Upper lobe of left lung (tissue), 6 donors: Measurements from ENCODE around the gene MICU2. TPM values are rescaled to one million over a fixed set of nuclear protein-coding genes. Genes with fewer than 3 reads are reported as not detected.

Experiments used
- ATAC-seq, 2 donors: fragments of 200-7000 bp; cut with Tn5 transposase; one replicate each; pipeline ENCODE4 v1.9.1; 2022; ENCODE audit warnings: mild to moderate bottlenecking in 2 of 2, moderate library complexity in 2 of 2; ENCODE audit not compliant: low FRiP score in 2 of 2
- DNase-seq, 2 donors: peaks; one replicate each; pipeline ENCODE4 v3.0.0-alpha.2; 2019 to 2020
- H3K27ac ChIP-seq, 4 donors: fragments of 200-600 bp; sonication (generic); one replicate each; pipeline ENCODE4 v1.5.1; 2016 to 2019
- H3K27me3 ChIP-seq, 4 donors: fragments of 200-600 bp; sonication (generic); one replicate each; pipeline ENCODE4 v1.5.1; 2017 to 2019
- H3K36me3 ChIP-seq, 4 donors: fragments of 200-600 bp; sonication (generic); one replicate each; pipeline ENCODE4 v1.5.1; 2016 to 2019
- H3K4me1 ChIP-seq, 4 donors: fragments of 200-600 bp; sonication (generic); one replicate each; pipeline ENCODE4 v1.5.1; 2018 to 2019
- H3K4me3 ChIP-seq, 4 donors: fragments of 200-600 bp; sonication (generic); one replicate each; pipeline ENCODE4 v1.5.1; 2017 to 2019; ENCODE audit warnings: mild to moderate bottlenecking in 2 of 4, moderate library complexity in 1 of 4
- H3K9me3 ChIP-seq, 4 donors: fragments of 200-600 bp; sonication (generic); one replicate each; pipeline ENCODE4 v1.5.1; 2018 to 2019
- EP300 ChIP-seq, 4 donors: sonication (generic); formaldehyde crosslinking; IDR thresholded peaks; one replicate each; pipeline ENCODE4 v1.5.1; 2017; ENCODE audit warnings: antibody characterized with exemption in 4 of 4, control low read depth in 2 of 4
- POLR2A ChIP-seq, 4 donors: fragments of 450-650 bp; IDR thresholded peaks; one replicate each; pipeline ENCODE4 v1.5.1; 2016 to 2017; ENCODE audit warnings: antibody characterized with exemption in 4 of 4, mild to moderate bottlenecking in 2 of 4
- POLR2AphosphoS5 ChIP-seq, 2 donors: sonication (generic); formaldehyde crosslinking; IDR thresholded peaks; one replicate each; pipeline ENCODE4 v1.5.1; 2017; ENCODE audit warnings: antibody characterized with exemption in 2 of 2
- WGBS, 2 donors: methylation state at CpG; one replicate each; pipeline ENCODE4 v1.1.5; 2017 to 2018; 5-methylcytosine and 5-hydroxymethylcytosine counted together
- small RNA-seq, 4 donors: library from RNA; depleted of rRNA; stranded (forward); fragments of <200 nt; gene quantifications; one replicate each; pipeline ENCODE3, GENCODE V24; 2016
- total RNA-seq, 6 donors: library from RNA; depleted of rRNA in 4 of 6; stranded (reverse); fragments of >200 nt in 4 of 6; gene quantifications; one replicate each; pipeline versions ENCODE4 v1.1.0 to v1.2.1, GENCODE V29; 2016 to 2021
- TF ChIP-seq, protein P1 (sequence below), 6 experiments: fragments of 450-650 bp in 4 of 6; fragments of 200-600 bp in 2 of 6; sonication (generic) in 2 of 6; IDR thresholded peaks; one replicate each; pipeline ENCODE4 v1.5.1; 2016 to 2019; ENCODE audit warnings: antibody characterized with exemption in 6 of 6
- donor health status: DM: no; HTN: no; CAD: no; lungs with moderate emphysema.
- donor health status: DM: no; HTN: yes; CAD: no; lungs with severe emphysema.

MICU2 gene
- total RNA-seq, 6 donors from 2014 or later: 27.9 to 80.4 (median 46.0) TPM

DNA sequence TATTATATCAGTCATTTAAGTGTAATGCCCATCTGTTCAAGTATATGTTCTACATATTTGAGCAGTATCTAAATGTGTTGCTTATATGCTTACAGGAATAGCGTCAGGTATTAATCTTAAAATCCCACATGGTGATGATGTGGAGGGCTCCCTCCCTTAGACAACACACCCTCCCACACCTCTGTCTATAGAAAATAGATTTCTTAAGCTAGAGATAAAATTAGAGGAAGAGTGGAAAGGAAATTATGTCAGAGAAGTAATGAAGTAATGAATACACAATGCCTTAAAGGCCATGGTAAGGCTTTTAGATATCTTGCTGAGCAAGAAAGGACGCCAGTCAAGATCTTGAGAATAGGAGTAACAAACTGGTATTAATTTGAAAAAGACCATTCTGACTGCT, 157.3 kb downstream of the MICU2 start:
- H3K27ac ChIP-seq: no peak overlapping the region
- H3K9me3 ChIP-seq: no peaks in the 10 kb centered on the region
- H3K4me1 ChIP-seq: peaks cover 5 to 10% (median 6%) of the 10 kb centered on the region in 4 donors
- no peak for ATAC-seq
- DNase-seq: no peak
- H3K27me3 ChIP-seq: no peaks in the 10 kb centered on the region
- no peak overlapping the region for H3K4me3 ChIP-seq
- WGBS, 2 donors: 87 to 90% methylated on average over 2 of the region's 2 CpGs
- no peaks in the 10 kb centered on the region for H3K36me3 ChIP-seq
- TF ChIP-seq POLR2AphosphoS5 (IDR thresholded peaks at IDR 0.05) (no peak), EP300 (IDR thresholded peaks at IDR 0.05) (no peak), POLR2A (IDR thresholded peaks at IDR 0.05) (no peak)

DNA sequence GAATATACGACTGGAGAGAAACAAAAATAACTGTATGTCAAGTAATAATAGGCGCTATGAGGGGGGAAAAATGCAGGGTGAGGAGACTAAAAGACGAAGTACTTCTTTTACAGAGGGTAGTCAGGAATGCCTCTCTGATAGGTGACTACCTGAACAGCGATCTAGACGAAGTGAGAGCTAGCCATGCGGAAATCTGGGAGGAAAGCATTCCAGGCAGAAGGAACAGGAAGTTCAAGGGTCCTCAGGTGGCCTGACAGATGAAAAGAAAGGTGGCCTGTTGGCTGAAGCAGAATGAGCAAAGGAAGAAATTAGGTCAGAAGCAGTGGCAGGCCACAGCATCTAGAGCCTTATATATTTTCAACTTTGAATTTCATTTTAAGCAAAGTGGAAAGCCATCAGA, 158.2 kb downstream of the MICU2 start:
- ATAC-seq (no peak), DNase-seq (no peak)
- H3K27me3 ChIP-seq: no peaks in the 10 kb centered on the region
- no peak overlapping the region for H3K27ac ChIP-seq
- no peak overlapping the region for H3K4me3 ChIP-seq
- peaks cover 5 to 10% (median 6%) of the 10 kb centered on the region in 4 donors for H3K4me1 ChIP-seq
- no peaks in the 10 kb centered on the region for H3K9me3 ChIP-seq
- H3K36me3 ChIP-seq: no peaks in the 10 kb centered on the region
- 77 to 82% methylated on average over 6 of the region's 6 CpGs for WGBS, 2 donors
- TF ChIP-seq POLR2A (IDR thresholded peaks at IDR 0.05) (no peak), POLR2AphosphoS5 (IDR thresholded peaks at IDR 0.05) (no peak), EP300 (IDR thresholded peaks at IDR 0.05) (no peak)
- TF ChIP-seq, protein P1, sequence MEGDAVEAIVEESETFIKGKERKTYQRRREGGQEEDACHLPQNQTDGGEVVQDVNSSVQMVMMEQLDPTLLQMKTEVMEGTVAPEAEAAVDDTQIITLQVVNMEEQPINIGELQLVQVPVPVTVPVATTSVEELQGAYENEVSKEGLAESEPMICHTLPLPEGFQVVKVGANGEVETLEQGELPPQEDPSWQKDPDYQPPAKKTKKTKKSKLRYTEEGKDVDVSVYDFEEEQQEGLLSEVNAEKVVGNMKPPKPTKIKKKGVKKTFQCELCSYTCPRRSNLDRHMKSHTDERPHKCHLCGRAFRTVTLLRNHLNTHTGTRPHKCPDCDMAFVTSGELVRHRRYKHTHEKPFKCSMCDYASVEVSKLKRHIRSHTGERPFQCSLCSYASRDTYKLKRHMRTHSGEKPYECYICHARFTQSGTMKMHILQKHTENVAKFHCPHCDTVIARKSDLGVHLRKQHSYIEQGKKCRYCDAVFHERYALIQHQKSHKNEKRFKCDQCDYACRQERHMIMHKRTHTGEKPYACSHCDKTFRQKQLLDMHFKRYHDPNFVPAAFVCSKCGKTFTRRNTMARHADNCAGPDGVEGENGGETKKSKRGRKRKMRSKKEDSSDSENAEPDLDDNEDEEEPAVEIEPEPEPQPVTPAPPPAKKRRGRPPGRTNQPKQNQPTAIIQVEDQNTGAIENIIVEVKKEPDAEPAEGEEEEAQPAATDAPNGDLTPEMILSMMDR (IDR thresholded peaks at IDR 0.05): no peak

DNA sequence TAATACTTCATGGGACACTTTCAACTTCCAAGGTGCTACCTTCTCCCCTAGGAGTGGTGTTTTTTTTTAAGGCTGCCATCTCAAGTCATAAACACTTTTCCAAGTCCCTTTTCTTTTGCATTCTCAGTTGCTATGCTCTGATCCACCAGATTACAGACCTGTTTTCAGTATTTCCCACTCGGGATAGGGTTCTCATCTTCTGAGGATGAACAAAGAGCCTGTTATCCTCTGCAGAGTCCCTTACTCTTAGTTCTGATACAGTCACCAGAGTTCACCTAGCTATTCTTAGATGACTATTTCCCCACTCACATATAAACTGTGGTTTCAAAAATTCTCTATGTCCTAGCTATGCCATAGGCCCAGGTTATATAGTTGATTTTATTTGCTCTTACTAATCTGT, 160.8 kb downstream of the MICU2 start:
- H3K27ac ChIP-seq: no peak overlapping the region
- no peaks in the 10 kb centered on the region for H3K9me3 ChIP-seq
- WGBS, 2 donors: 88 to 100% methylated on average over 1 of the region's 1 CpG
- no peak for DNase-seq
- TF ChIP-seq POLR2AphosphoS5 (IDR thresholded peaks at IDR 0.05) (no peak), EP300 (IDR thresholded peaks at IDR 0.05) (no peak)
- no peaks in the 10 kb centered on the region for H3K27me3 ChIP-seq
- ATAC-seq: no peak
- no peaks in the 10 kb centered on the region for H3K36me3 ChIP-seq
- peaks cover 0 to 10% (median 5%) of the 10 kb centered on the region in 4 donors for H3K4me1 ChIP-seq
- no peak overlapping the region for H3K4me3 ChIP-seq

Small RNA genes lying within 50 kb of the gene (small RNA-seq; reads per million reads assigned to genes)
- 0 reads per million in 4 donors for gene RNU6-59P

Other genes starting within 250 kb of the MICU2 start
- 100 to 1,000 TPM in 1 of 6 donors, 10 to 100 TPM in 5; 26.2 to 124 (median 72.0) TPM for gene ZDHHC20, start 144.9 kb downstream of the MICU2 start, total RNA-seq
- 1 to 10 TPM in 2 of 6 donors, under 1 TPM in 3, not detected in 1; 0.11 to 3.6 (median 0.79) TPM for gene FGF9, start 66.9 kb upstream of the MICU2 start, total RNA-seq